Neural cell (in vitro differentiated cells): ENCODE data around the gene AMH. TPM values are rescaled to one million over a fixed set of nuclear protein-coding genes. Genes with fewer than 3 reads are reported as not detected.

Experiments used
- H2AFZ ChIP-seq: fragments of 200-600, 300-800 bp; sonication (generic), shearing (Covaris generic); 2 replicates; pipeline ENCODE4 v1.6.0; 2014; ENCODE audit warnings: low read depth, mild to moderate bottlenecking, antibody characterized with exemption, low read length, moderate library complexity
- H3F3A ChIP-seq: fragments of 200-600 bp; shearing (Covaris generic); 2 replicates; pipeline ENCODE4 v1.6.1; 2016; ENCODE audit warnings: mild to moderate bottlenecking, moderate library complexity, mixed read lengths, antibody characterized with exemption, low read length; ENCODE audit not compliant: insufficient read depth, poor library complexity, severe bottlenecking
- H3K27ac ChIP-seq: fragments of 200-600, 300-800 bp; sonication (generic), shearing (Covaris generic); 2 replicates; pipeline ENCODE4 v1.5.1; 2014; ENCODE audit warnings: mild to moderate bottlenecking, low read length, moderate library complexity
- H3K27me3 ChIP-seq: fragments of 300-800, 200-600 bp; sonication (generic), shearing (Covaris generic); 2 replicates; pipeline ENCODE4 v1.6.0; 2014; ENCODE audit warnings: mild to moderate bottlenecking, low read depth, low read length, moderate library complexity; ENCODE audit not compliant: insufficient read depth
- H3K36me3 ChIP-seq: fragments of 300-800, 200-600 bp; sonication (generic), shearing (Covaris generic); 2 replicates; pipeline ENCODE4 v1.5.1; 2014; ENCODE audit warnings: mild to moderate bottlenecking, antibody characterized with exemption, low read length, moderate library complexity; ENCODE audit not compliant: insufficient read depth
- H3K4me2 ChIP-seq: fragments of 300-800, 200-600 bp; sonication (generic), shearing (Covaris generic); 2 replicates; pipeline ENCODE4 v1.6.0; 2014; ENCODE audit warnings: mild to moderate bottlenecking, low read length
- H3K4me3 ChIP-seq: fragments of 300-800, 200-600 bp; sonication (generic), shearing (Covaris generic); 2 replicates; pipeline ENCODE4 v1.5.1; 2014; ENCODE audit warnings: mild to moderate bottlenecking, low read length, moderate library complexity
- H3K79me2 ChIP-seq: fragments of 200-600 bp; shearing (Covaris generic); replicated peaks from 2 replicates; pipeline ENCODE4 v1.6.0; 2014; ENCODE audit warnings: mild to moderate bottlenecking, low read length, moderate library complexity; ENCODE audit not compliant: insufficient read depth
- H3K9ac ChIP-seq: fragments of 300-800, 200-600 bp; sonication (generic), shearing (Covaris generic); 2 replicates; pipeline ENCODE4 v1.6.1; 2016; ENCODE audit warnings: mild to moderate bottlenecking, low read length, mixed read lengths
- H3K9me2 ChIP-seq: fragments of 200-600 bp; shearing (Covaris generic); 2 replicates; pipeline ENCODE4 v1.6.1; 2016; ENCODE audit warnings: mild to moderate bottlenecking, low read length, mixed read lengths; ENCODE audit not compliant: insufficient read depth
- H3K9me3 ChIP-seq: fragments of 200-600, 300-800 bp; sonication (generic), shearing (Covaris generic); 2 replicates; pipeline ENCODE4 v1.6.1; 2016; ENCODE audit warnings: mild to moderate bottlenecking, mixed run types, low read length, moderate library complexity, mixed read lengths
- H4K20me1 ChIP-seq: fragments of 200-600 bp; shearing (Covaris generic); 2 replicates; pipeline ENCODE4 v1.6.1; 2016; ENCODE audit warnings: mild to moderate bottlenecking, mixed run types; ENCODE audit not compliant: insufficient read depth
- EP300 ChIP-seq: fragments of 450-650 bp; conservative IDR thresholded peaks from 2 replicates; pipeline ENCODE4 v1.6.1; 2014; ENCODE audit warnings: antibody characterized with exemption, mild to moderate bottlenecking, moderate library complexity; ENCODE audit not compliant: poor library complexity, severe bottlenecking
- EZH2 ChIP-seq: fragments of 200-600, 300-800 bp; shearing (Covaris generic), sonication (generic); IDR thresholded peaks from 2 replicates; pipeline ENCODE4 v1.6.1; 2014; ENCODE audit warnings: antibody characterized with exemption, low read length, borderline replicate concordance, mild to moderate bottlenecking; ENCODE audit not compliant: insufficient read depth, poor library complexity, severe bottlenecking
- MXI1 ChIP-seq: fragments of 450-650 bp; conservative IDR thresholded peaks from 2 replicates; pipeline ENCODE4 v1.6.1; 2014; ENCODE audit warnings: antibody characterized with exemption, mild to moderate bottlenecking; ENCODE audit not compliant: poor library complexity, severe bottlenecking
- POLR2AphosphoS5 ChIP-seq: IDR thresholded peaks from 2 replicates; pipeline ENCODE4 v1.6.1; 2012
- RAD21 ChIP-seq: fragments of 450-650 bp; conservative IDR thresholded peaks from 2 replicates; pipeline ENCODE4 v1.6.1; 2014; ENCODE audit warnings: antibody characterized with exemption, mild to moderate bottlenecking, moderate library complexity
- REST ChIP-seq: IDR thresholded peaks from 2 replicates; pipeline ENCODE4 v1.6.1; 2012; ENCODE audit warnings: borderline replicate concordance
- SMC3 ChIP-seq: fragments of 450-650 bp; conservative IDR thresholded peaks from 2 replicates; pipeline ENCODE4 v1.6.1; 2014; ENCODE audit warnings: antibody characterized with exemption, mild to moderate bottlenecking, moderate library complexity; ENCODE audit not compliant: poor library complexity
- TAF1 ChIP-seq: IDR thresholded peaks from 2 replicates; pipeline ENCODE4 v1.6.1; 2012; ENCODE audit warnings: low read depth
- polyA plus RNA-seq: library from polyadenylated mRNA; depleted of rRNA; stranded (reverse); fragments of >200 nt; gene quantifications from 2 replicates; pipeline ENCODE4 v1.2.3, GENCODE V29; 2014
- TF ChIP-seq, protein P1 (sequence below): fragments of 450-650 bp; IDR thresholded peaks from 2 replicates; pipeline ENCODE4 v1.5.1; 2014; ENCODE audit warnings: antibody characterized with exemption, mild to moderate bottlenecking, moderate library complexity; ENCODE audit not compliant: poor library complexity, severe bottlenecking

AMH gene
- polyA plus RNA-seq, 1 donor from 2014 or later, result 57.5 TPM

DNA sequence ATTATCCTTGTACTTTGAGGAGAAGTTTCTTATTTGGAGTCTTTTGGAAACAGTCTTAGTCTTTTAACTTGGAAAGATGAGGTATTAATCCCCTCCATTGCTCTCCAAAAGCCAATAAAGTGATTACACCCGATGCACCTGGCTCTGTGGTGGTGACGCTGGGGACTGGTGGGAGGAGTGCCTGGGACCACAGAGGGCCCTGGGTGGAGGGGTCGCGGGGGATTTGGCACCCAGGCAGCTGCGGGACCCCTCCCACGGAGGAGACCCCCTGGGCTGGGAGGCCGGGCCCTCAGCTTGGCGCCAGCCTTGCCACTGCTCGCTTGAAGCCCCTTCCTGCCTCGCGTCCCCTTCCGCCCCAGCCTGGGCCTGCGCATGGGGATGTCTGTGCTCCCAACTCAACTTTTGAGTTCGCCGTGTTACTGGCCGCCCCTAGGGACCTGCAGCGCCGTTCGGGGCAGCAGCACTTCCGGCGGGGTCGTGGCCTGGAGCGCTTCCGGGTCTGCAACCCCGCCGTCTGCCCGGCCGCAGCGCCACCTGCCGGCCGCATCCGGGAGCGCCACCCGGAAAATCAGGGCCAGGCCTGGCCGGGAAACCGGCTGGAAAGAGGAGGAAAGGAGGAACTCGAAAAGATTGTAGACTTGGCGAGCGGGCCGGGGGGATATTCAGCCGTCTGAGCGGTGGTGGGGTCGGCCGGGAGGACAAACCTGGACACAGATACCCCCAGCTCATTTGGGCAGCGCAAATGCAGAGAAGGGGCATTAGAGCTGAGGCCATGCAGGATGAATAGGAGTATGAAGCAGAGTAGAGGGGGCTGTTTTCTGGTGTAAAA lies 24.4 kb downstream of the AMH start:
- Histone ChIP-seq H3F3A (peaks cover 4% of the 10 kb centered on the region), H2AFZ (no peak overlapping the region), H3K9me3 (no peaks in the 10 kb centered on the region), H3K9me2 (no peaks in the 10 kb centered on the region), H3K9ac (peak overlapping the region; percentile 40), H3K36me3 (no peaks in the 10 kb centered on the region), H3K79me2 (peaks cover 42% of the 10 kb centered on the region), H3K27me3 (no peaks in the 10 kb centered on the region), H3K4me3 (peak overlapping the region; percentile 99), H3K4me2 (peak overlapping the region; percentile 14), H3K27ac (peak overlapping the region; percentile 24), H4K20me1 (peaks cover 42% of the 10 kb centered on the region)
- no peak for TF ChIP-seq EZH2
- TF ChIP-seq, protein P1, sequence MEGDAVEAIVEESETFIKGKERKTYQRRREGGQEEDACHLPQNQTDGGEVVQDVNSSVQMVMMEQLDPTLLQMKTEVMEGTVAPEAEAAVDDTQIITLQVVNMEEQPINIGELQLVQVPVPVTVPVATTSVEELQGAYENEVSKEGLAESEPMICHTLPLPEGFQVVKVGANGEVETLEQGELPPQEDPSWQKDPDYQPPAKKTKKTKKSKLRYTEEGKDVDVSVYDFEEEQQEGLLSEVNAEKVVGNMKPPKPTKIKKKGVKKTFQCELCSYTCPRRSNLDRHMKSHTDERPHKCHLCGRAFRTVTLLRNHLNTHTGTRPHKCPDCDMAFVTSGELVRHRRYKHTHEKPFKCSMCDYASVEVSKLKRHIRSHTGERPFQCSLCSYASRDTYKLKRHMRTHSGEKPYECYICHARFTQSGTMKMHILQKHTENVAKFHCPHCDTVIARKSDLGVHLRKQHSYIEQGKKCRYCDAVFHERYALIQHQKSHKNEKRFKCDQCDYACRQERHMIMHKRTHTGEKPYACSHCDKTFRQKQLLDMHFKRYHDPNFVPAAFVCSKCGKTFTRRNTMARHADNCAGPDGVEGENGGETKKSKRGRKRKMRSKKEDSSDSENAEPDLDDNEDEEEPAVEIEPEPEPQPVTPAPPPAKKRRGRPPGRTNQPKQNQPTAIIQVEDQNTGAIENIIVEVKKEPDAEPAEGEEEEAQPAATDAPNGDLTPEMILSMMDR, result peak; percentile 96
- peak; percentile 58 for TF ChIP-seq MXI1
- TF ChIP-seq EP300, result no peak
- peak; percentile 86 for TF ChIP-seq SMC3
- TF ChIP-seq RAD21, result peak; percentile 71
- TF ChIP-seq REST, result no peak
- no peak for TF ChIP-seq POLR2AphosphoS5
- no peak for TF ChIP-seq TAF1

DNA sequence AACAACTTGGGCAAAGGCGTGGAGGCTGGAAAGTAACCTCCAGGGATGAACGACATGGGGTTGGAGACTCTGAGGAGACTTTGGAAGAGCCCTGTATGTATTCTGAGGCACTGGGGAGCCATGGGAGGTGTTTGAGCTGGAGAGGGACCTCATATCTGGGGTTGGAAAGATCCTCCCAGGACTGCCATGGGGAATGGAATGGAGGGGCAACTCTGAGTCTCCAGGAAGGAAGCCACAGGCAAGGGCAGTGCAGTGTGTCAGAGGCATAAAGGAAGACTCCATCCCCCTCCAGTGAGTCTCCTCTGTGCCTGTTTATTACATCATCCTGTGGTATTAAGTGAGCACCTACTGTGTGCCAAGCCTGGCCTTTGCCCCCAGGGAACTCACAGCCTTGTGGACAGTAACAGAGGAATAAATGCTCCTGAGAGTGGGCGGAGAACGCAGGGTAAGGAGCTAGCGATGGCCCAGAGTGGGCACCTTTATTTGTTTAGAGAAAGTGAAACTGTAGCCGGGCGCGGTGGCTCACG lies 25.1 kb downstream of the AMH start:
- Histone ChIP-seq H3K4me3 (peak overlapping the region; percentile 99), H3K9ac (peak overlapping the region; percentile 40), H3K79me2 (peaks cover 42% of the 10 kb centered on the region), H2AFZ (no peak overlapping the region), H3K27ac (no peak overlapping the region), H3K9me3 (no peaks in the 10 kb centered on the region), H3K36me3 (no peaks in the 10 kb centered on the region), H3K4me2 (no peak overlapping the region), H3K9me2 (no peaks in the 10 kb centered on the region), H3K27me3 (no peaks in the 10 kb centered on the region), H4K20me1 (peaks cover 42% of the 10 kb centered on the region), H3F3A (peaks cover 4% of the 10 kb centered on the region)
- TF ChIP-seq TAF1 (no peak), POLR2AphosphoS5 (no peak), REST (no peak), MXI1 (no peak), EP300 (no peak)
- TF ChIP-seq, protein P1, result no peak
